H1 (cell line): ENCODE measurements around the gene CNR2. TPM values are rescaled to one million over a fixed set of nuclear protein-coding genes. Genes with fewer than 3 reads are reported as not detected.

ENCODE experiments used
- polyA plus RNA-seq, 7 experiments: library from polyadenylated mRNA; depleted of rRNA in 3 of 7; stranded (reverse) in 5 of 7; unstranded in 2 of 7; fragments of >200 nt in 5 of 7; fragments of 200-250 nt in 2 of 7; gene quantifications; 1 replicate in 5 of 7; 2 replicates in 1 of 7; 4 replicates in 1 of 7; pipeline versions ENCODE4 v1.2.1 to v1.2.3, GENCODE V29; 2011 to 2013; ENCODE audit warnings: missing spikeins in 2 of 7, mixed read lengths in 2 of 7
- total RNA-seq: library from RNA; stranded (reverse); fragmentation: NEBNext Ultra II Directional; extraction: Animal tissue kit (Norgen Biotek cat#: 25700); gene quantifications from 2 replicates; pipeline ENCODE4 v1.2.1, GENCODE V29; 2021
- TF ChIP-seq, protein P1 (sequence below): fragments of 300-600 bp; sonication (generic); IDR thresholded peaks from 2 replicates; pipeline ENCODE4 v1.7.1; 2012; ENCODE audit warnings: low read length, moderate library complexity, mild to moderate bottlenecking, inconsistent platforms; ENCODE audit not compliant: insufficient replicate concordance

CNR2 gene
- total and polyA plus RNA-seq, 2 of the 8 experiments (the other 6 are each of a cell fraction or from before 2014, with no cell fraction given), result not detected

DNA sequence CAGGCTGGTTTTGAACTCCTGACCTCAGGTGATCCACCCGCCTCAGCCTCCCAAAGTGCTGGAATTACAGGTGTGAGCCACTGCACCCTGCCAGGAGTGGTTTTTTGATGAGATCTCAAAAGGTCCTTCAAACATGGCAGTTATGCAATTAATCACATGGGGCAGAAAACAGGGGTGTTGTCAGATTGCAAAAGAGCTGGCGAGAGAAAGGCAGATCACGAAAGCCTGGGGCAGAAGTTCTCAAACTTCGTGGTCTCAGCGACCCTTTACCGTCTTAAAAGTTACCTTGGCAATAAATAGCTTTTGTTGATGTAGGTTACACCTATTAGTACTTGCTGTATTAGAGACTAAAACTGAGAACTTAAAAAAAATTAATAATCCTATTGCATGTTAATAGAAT lies 16.1 kb downstream of the CNR2 start (continued):
- TF ChIP-seq, protein P1, sequence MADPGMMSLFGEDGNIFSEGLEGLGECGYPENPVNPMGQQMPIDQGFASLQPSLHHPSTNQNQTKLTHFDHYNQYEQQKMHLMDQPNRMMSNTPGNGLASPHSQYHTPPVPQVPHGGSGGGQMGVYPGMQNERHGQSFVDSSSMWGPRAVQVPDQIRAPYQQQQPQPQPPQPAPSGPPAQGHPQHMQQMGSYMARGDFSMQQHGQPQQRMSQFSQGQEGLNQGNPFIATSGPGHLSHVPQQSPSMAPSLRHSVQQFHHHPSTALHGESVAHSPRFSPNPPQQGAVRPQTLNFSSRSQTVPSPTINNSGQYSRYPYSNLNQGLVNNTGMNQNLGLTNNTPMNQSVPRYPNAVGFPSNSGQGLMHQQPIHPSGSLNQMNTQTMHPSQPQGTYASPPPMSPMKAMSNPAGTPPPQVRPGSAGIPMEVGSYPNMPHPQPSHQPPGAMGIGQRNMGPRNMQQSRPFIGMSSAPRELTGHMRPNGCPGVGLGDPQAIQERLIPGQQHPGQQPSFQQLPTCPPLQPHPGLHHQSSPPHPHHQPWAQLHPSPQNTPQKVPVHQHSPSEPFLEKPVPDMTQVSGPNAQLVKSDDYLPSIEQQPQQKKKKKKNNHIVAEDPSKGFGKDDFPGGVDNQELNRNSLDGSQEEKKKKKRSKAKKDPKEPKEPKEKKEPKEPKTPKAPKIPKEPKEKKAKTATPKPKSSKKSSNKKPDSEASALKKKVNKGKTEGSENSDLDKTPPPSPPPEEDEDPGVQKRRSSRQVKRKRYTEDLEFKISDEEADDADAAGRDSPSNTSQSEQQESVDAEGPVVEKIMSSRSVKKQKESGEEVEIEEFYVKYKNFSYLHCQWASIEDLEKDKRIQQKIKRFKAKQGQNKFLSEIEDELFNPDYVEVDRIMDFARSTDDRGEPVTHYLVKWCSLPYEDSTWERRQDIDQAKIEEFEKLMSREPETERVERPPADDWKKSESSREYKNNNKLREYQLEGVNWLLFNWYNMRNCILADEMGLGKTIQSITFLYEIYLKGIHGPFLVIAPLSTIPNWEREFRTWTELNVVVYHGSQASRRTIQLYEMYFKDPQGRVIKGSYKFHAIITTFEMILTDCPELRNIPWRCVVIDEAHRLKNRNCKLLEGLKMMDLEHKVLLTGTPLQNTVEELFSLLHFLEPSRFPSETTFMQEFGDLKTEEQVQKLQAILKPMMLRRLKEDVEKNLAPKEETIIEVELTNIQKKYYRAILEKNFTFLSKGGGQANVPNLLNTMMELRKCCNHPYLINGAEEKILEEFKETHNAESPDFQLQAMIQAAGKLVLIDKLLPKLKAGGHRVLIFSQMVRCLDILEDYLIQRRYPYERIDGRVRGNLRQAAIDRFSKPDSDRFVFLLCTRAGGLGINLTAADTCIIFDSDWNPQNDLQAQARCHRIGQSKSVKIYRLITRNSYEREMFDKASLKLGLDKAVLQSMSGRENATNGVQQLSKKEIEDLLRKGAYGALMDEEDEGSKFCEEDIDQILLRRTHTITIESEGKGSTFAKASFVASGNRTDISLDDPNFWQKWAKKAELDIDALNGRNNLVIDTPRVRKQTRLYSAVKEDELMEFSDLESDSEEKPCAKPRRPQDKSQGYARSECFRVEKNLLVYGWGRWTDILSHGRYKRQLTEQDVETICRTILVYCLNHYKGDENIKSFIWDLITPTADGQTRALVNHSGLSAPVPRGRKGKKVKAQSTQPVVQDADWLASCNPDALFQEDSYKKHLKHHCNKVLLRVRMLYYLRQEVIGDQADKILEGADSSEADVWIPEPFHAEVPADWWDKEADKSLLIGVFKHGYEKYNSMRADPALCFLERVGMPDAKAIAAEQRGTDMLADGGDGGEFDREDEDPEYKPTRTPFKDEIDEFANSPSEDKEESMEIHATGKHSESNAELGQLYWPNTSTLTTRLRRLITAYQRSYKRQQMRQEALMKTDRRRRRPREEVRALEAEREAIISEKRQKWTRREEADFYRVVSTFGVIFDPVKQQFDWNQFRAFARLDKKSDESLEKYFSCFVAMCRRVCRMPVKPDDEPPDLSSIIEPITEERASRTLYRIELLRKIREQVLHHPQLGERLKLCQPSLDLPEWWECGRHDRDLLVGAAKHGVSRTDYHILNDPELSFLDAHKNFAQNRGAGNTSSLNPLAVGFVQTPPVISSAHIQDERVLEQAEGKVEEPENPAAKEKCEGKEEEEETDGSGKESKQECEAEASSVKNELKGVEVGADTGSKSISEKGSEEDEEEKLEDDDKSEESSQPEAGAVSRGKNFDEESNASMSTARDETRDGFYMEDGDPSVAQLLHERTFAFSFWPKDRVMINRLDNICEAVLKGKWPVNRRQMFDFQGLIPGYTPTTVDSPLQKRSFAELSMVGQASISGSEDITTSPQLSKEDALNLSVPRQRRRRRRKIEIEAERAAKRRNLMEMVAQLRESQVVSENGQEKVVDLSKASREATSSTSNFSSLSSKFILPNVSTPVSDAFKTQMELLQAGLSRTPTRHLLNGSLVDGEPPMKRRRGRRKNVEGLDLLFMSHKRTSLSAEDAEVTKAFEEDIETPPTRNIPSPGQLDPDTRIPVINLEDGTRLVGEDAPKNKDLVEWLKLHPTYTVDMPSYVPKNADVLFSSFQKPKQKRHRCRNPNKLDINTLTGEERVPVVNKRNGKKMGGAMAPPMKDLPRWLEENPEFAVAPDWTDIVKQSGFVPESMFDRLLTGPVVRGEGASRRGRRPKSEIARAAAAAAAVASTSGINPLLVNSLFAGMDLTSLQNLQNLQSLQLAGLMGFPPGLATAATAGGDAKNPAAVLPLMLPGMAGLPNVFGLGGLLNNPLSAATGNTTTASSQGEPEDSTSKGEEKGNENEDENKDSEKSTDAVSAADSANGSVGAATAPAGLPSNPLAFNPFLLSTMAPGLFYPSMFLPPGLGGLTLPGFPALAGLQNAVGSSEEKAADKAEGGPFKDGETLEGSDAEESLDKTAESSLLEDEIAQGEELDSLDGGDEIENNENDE, result no peak
- TF ChIP-seq, all 59 proteins: peak for 0
